HG02973 (cell line): ENCODE data around the gene PTPN7.
"Not testable (repeated sequence)": the region's sequence is repeated elsewhere in the genome, so short reads cannot be mapped to it uniquely, and the experiment has no call there.

Experiments
- ATAC-seq: cut with Tn5 transposase; IDR thresholded peaks from one replicate; pipeline ENCODE4 v1.9.1; 2021; ENCODE audit warnings: moderate library complexity; ENCODE audit not compliant: unreplicated experiment

PTPN7 gene

DNA sequence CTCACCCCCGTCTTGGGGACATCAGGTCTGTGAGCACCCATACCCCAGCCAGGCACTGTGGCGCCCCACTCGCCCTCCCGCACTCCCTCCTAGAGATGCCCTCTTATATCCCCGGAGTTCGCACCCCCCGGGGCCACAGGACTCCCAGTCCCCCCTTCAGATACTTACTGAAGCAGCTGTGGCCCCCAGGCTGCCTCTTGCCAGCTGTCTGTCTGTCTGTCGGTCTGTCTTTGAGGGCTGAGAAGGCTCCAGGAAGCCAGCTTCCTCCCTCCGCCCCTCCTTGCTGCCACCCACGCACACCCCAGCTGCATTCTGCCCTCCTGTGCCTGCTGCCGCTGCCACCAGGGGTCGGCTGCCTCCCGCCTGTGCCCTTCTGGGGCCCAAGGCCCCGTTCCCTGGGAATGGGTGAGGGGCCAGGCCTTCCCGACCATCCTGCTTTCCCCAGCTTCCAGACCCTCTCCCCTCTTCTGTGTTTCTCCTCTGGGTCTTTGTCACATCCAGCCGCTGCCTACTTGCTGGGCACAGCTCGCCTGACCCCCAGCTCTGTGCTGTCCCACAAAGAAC, at the start of gene PTPN7:
TSS of gene PTPN7 (minus strand) at position 226 of the 564 bp plus-strand sequence. CDS start 1,200 bp downstream, outside the sequence.
- no peak for ATAC-seq

DNA sequence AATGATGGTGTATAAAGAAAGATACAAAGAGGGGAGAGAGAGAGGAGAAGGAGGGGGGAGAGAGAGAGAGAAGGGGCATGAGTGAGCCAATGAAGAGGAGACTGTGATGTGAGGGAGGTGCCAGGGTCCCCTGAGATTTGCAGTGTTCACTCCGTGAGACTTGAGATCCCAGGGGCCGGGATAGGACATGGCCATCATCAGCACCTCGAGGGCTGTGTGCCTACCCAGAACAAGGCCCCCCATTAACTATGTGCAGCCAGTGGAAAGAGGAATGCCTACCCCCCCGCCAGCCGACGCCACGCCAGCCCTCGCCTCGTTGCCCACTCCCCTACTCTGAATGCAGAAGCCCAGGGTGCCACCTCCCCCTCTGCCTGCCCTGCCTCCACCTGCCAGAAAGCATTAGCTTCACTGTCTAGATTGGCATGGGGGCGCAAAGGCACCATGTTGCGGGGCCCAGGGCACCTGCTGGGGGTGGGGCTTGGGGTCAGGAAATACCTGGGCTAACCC, 48.0 kb upstream of the PTPN7 start:
- ATAC-seq = no peak

DNA sequence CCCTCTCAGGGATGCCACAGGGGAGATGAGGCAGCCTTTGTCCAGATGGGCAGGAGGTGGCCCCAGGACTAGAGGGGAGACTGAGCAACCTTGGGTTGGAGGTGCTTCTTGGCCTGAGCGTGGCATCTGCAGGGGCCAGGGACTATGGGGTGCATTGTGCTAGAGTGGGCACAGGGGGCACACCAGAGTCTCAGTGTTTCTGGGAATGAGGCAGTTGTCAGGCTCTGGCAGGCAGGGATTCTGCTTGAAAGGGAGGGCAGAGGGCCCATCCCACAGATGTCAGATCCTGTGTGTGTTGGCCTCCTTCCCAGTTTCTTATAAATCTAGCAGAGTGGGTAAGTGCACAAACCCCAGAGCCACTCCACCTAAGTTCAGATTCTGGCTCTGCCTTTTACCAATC, 46.9 kb upstream of the PTPN7 start:
- ATAC-seq = no peak

DNA sequence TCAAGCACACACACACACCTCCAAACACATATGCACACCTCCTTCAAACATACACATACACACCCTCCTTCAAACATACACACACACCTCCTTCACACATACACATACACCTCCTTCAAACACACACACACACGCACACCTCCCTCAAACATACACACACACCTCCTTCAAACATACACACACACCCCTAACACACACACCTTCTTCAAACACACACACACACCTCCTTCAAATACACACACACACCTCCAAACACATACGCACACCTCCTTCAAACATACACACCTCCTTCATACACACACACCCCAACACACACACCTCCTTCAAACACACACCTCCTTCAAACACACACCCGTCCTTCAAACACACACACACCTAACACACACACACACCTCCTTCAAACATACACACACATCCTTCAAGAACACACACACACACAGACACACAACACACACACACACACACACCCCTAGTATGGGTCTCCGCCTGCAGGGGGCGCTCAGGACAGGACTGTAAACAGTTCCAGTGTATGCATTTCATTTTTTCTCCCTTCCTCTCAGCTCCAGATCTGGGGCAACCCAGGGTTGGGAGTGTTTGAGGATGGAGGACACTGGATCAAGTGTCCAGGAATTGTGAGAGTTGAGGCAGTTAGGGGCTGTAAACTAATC, 45.3 kb upstream of the PTPN7 start:
- no peak for ATAC-seq

DNA sequence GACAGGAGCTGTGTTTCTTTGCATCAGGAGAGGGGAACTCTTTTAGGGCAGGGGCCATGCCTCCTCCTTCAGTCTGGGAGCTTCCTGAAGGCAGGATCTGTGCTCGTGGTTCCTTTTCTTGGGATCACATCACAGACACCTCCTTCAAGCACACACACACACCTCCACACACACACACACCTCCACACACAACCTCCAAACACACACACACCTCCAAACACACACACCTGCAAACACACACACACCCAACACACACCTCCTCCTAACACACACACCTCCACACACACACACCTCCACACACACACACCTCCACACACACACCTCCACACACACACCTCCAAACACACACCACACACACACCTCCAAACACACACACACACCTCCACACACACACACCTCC, 43.7 kb upstream of the PTPN7 start:
- no peak for ATAC-seq

DNA sequence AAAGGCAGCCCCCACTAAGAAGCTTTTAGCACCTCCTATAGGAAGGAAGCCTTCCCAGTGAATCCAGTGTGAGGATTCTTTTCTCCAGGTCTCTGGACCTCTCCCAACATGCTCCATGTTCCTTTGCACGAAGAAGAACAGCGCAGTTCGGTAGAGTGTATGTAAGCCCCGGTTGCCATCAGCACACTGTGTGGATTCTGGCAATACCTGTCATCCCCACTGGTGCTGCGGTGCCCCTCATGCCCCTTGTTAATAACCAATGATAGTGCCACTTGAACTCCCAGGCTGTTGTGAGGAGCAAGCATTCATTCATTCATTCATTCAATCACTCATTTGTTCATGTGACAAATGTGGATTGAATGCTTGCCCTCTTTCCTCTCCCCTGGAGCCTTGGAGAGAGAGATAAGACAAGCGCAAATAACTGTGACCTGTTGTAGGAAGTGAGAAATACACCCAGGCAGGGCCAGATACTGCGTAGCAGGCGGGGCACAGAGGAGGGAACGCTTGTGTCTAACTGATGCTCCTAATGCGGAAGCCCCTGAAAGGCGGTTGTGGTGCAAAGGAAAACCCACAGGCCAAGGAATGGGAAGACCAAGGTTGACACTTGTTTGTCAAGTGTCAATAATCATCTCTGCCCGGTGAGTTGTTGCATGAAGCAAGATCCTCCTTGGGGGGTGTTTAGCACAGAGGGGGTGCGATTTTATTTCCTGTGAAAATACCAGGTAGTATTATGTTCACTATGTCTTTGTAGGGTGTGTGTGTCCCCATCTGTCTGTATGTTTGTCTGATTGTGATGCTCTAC, 43.0 kb upstream of the PTPN7 start:
- no peak for ATAC-seq

DNA sequence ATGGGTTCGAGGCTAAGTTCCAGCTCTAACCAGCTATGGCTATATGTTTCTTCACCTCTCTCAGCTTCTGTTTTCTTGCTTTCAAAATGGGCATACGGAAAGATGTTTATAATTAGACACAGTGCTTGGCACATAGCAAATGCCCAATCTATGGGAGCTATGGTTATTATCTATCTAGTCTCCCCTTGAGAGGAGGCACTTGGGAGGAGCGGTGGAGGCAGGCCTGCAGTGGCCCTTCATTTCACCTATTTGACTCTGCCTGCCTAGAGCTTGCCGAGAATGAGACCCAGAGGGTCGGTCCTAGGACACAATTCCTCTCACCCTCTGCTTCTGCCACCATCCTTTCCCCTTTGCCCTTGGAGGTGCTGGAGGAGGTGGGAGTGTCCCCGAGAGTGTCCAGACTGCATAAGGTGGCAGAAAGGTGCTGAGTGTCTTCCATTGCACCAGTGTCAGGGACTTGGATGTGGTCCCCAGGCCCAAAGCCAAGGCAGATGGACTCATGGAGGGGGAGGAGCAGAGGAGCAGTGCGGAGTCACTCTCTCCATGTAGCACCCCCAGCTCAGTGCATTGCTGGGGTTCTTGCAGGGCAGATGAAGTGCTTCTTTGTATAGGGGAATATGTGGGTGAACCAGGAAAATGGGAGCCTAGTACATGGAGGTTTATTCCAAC, 42.2 kb upstream of the PTPN7 start:
- no peak for ATAC-seq

DNA sequence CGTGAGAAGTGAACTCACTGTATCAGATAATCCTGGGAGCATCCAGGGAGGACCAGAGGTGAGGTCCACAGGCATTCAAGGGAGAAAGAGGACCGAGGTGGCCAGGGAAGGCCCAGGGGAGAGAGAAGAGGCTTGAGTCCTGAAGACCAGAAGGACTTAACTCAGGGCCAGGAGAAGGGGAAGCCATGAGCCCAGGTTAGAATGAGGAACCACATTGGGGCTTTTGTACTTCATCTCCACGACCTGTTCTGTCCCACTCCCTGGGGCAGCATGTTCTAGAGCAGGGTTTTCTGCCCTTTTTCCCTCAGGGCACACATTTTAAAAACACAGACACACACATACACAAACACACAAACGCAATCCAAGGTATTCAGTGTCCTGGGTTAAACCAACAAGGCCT, 41.6 kb upstream of the PTPN7 start:
- no peak for ATAC-seq

DNA sequence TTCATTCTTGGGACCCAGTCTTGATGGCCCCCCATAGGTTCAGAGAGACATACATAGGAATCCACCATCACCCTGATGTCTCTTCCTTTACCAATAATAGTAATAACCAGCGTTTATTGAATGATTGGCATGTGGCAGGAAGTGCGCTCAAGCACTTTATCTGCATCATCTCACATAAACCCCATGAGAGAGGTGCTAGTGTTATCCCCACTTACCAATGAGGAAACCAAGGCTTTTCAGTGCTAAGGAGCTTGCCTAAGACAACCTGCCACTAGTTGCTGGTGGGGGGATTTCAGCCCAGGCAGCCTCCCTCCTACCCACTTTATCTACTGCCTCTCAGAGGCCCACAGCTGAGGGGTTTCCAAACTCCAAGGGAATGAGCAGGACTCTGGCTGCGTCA, 40.9 kb upstream of the PTPN7 start:
- ATAC-seq = no peak

DNA sequence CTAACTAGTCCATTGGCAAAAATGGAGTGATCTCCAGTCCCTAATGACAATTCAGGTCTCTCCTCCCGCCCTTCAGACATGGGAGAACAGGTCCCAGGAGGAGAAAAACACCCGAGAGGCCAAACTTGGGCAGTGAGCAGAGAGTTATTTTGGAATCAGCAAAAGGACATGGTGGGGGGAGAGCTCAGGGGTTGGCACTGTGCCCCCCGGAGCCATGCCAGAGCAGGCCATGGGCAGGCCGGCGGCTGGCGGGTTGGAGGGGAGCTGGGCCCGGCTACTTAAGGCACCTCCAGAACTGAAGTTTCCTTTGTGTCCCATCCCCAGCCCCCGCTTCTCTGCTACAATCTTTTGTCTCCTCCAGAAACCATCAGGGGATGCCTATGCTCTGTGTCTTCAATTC, 40.3 kb upstream of the PTPN7 start:
- no peak for ATAC-seq

DNA sequence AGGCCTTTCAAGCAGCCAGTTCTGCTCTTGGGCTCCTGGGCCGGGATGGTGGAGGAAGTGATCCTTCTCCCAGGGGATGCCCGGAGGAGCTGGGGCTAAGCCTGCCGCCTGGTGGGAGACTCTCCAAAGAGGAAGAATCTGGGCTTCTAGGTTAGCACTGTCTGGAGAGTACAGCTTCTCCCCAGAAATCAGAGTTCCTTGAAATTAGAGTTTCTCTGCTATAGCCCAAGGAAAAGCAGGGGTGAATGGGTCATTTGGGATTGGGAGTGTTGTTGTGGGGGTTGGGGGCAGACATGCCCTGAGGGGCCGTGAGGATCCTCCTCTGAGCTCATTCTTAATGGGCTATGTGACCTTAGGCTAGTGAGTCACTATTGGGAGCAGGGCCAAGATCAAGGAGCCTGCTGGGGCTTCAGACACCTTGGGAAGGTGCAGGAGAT, 39.7 kb upstream of the PTPN7 start:
- ATAC-seq = no peak

DNA sequence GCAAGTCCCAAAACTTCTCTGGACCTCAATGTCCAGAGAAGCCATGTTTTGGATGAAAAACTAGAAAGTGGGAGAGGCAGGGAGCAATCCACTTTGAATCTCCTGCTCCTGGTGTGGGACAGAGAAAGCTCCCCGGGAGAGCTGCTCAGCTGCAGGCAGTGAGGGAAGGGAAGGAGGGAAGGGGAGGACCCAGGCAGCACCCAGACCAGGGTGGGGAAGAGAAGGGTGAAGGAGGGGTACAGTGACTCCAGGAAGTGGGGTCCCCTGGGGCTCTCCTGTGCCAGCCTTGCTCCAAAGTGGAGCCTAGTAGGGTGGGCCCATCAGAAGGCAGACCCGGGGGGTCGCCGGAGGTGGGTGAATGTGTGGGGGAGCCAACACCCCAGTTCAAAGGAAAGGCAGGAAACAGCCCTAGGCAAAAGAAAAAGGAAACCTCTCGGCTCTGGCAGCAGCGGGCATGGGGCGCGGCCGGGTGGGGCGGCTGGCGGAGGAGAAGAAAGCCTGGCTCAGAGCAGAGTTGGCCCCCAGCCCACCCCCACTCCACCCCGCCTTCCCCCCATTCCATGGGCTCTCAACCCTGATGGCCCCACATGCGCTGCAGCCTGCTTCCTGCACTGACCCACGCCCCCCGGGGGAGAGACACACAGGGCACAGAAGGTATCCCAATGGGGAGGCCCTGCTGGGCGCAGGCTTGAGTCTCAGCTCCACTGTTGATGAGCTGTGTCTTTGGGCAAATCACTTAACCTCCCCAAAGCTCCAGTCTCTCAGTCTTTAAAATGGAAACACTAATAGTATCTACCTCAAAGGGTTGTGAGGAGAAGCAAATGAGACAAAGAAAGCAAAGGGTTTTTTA, 38.9 kb upstream of the PTPN7 start:
- ATAC-seq = no peak

DNA sequence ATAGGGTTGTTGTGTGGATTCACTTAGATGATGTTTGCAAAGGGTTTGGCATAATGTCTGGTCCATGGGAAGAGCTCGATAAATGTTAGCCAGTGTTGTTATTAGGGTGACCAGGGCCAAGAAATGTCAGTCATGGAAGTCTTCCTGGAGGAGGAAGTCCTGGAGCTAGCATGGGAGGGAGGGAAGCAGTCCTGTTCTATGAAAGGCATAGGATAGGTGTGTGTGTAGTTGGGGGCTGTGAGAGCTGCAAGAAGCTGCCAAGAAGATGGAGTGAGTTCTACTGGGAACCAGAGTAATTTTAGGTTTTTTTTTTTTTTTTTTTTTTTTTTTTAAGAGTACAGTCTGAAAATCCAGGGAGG, 37.9 kb upstream of the PTPN7 start:
- no peak for ATAC-seq

DNA sequence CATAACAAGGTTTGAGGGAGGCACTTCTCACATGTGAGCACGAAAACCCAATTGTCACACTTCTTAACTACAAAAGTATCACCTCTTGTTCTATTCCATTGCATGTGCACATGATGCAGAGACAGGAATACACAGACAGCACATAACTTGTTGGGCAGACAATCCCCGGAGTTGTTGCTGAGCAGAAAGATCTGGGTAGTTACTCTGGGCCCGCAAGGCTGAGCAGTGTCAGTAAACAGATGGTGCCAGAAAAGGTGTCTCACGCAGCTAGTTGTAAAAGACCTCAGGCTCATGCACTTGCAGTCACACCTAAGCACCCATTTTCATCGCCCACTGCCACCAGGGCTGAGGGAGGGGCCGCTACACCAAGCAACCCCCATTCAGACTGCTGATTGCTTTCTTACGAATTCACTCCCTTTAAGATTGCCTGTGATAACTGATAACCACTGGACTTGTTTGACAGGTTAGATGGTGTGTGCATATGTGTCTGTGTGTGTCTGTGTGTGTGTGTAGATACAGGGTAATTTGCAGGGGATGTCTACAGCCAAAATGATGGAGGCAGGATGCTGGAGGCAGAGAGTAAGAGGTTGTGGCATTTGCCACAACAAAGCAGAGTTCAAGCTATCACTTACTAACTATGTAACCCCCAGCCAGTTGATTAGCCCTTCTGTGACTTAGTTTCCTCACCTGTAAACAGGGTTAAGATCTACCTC, 37.4 kb upstream of the PTPN7 start:
- no peak for ATAC-seq

DNA sequence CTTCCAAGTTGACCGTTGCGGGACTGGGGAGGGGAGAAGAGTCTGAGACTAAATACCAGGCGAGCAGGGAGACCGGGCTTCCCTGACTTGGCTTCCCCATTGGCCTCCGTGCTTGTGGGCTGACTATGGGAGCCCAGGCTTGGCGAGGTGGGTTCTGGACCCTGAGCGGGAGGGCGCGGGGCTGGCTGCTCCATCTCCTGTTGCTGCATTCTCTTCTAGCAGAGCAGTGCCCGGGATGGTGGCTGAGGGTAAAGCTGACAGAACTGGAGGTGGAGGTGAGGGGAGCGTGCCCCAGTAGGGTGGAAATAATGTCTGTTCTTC, 33.9 kb upstream of the PTPN7 start:
- no peak for ATAC-seq

DNA sequence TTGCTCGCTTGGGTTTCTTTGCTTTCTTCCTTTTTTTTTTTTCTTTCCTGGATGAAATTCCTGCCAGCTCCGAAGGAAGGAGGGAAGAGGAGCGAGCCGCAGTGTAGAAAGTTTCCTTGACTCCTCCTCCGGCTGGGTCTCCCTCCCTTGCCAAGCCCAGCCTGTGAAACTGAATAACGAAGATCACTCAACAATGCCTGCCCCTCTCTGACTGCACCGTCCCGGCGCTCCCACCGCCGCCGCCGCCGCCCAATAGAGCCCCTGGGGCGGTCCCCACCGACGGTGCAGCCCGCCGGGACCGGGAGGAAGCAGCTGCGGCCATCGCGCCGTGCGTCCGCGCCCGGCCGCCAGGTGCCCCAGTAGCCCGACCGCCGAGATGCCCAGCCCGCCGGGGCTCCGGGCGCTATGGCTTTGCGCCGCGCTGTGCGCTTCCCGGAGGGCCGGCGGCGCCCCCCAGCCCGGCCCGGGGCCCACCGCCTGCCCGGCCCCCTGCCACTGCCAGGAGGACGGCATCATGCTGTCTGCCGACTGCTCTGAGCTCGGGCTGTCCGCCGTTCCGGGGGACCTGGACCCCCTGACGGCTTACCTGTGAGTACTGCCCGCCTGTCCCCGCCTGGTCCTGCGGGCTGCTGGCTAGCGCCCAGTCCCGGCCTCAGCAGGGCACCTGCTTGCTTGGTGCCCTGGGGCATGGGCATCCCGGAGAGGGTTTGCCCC, 33.4 kb upstream of the PTPN7 start, which contains the start of gene LGR6:
TSS of gene LGR6 (plus strand) at position 186 of the 714 bp plus-strand sequence. CDS start at position 377, 191 bp downstream.
- ATAC-seq = no peak

DNA sequence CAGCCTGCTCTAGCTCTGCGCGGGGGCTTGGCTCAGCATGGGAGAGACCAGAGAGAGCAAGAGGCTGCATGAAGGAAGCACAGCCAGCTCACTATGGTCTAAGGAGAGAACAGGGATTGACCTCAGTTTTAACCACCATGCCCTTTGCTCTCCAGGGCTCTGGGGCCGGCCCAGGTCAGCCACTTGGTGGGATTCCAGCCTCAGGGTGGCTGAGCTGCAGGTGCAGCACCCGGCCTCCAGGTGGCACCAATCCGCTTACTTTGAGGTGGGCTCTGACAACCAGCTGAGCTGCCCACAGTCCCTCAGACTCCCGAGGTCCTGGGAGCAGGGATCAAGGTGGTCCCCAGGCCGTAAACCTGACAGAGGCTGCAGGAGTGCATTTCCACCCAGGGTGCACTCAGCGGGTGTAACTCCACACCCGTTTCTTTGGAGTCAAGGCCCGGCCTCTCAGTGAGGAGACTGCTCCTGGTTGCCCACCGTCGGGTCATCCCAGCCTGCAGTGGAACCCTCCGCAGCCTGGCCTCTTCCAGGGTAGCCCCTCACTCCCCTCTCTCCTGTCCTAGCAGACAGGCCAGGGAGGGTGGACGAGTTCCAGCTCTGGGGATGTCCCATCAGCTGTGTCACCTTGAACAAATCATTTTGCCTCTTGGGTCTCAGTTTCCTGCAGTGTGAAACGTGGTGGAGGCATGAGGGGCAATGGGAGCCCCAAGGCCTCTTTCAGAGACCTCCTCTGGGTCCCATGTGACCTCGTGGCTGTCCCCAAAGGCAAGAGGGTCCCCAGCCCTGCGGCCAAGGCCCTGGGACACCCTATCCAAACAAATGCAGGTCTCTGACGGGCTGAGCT, 32.6 kb upstream of the PTPN7 start:
- no peak for ATAC-seq

DNA sequence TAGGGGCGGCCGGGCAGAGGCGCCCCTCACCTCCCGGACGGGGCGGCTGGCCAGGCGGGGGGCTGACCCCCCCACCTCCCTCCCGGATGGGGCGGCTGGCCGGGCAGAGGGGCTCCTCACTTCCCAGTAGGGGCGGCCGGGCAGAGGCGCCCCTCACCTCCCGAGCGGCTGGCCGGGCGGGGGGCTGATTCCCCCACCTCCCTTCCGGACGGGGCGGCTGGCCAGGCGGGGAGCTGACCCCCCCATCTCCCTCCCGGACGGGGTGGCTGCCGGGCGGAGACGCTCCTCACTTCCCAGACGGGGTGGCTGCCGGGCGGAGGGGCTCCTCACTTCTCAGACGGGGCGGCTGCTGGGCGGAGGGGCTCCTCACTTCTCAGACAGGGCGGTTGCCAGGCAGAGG, 31.0 kb upstream of the PTPN7 start:
- ATAC-seq = not testable (repeated sequence)
